Activated B cell treated with CpG ODN at 0.5 μM for 24 hours (primary cell): ENCODE measurements around the gene NDUFAF8. TPM values are rescaled to one million over a fixed set of nuclear protein-coding genes. Genes with fewer than 3 reads are reported as not detected.

ENCODE experiments used
- ATAC-seq: fragments of 200-7000 bp; cut with Tn5 transposase; one replicate; pipeline ENCODE4 v1.10.0; 2021; ENCODE audit warnings: low read depth, mild to moderate bottlenecking, moderate library complexity
- CTCF ChIA-PET: fragments of 350-600 bp; sonication (Branson Sonifier 250); formaldehyde crosslinking; loops from one replicate; lab custom pipeline; 2021; ENCODE audit warnings: antibody characterized with exemption; lab: Charles Lee
- POLR2A ChIA-PET: fragments of 350-600 bp; sonication (Branson Sonifier 250); formaldehyde crosslinking; loops from one replicate; lab custom pipeline; 2021; ENCODE audit warnings: antibody characterized with exemption; lab: Charles Lee
- DNase-seq: peaks from one replicate; pipeline ENCODE4 v3.0.0; 2022
- H3K27ac Mint-ChIP-seq: one replicate; pipeline ENCODE4 v1.8.0; 2020; ENCODE audit warnings: mixed read lengths
- H3K27me3 Mint-ChIP-seq: one replicate; pipeline ENCODE4 v1.8.0; 2021; ENCODE audit warnings: mixed read lengths
- H3K36me3 Mint-ChIP-seq: one replicate; pipeline ENCODE4 v1.8.0; 2021; ENCODE audit warnings: low read depth, mixed read lengths
- H3K4me1 Mint-ChIP-seq: one replicate; pipeline ENCODE4 v1.8.0; 2021; ENCODE audit warnings: mixed read lengths
- H3K4me3 Mint-ChIP-seq: one replicate; pipeline ENCODE4 v1.8.0; 2020; ENCODE audit warnings: mild to moderate bottlenecking, mixed read lengths
- H3K9me3 Mint-ChIP-seq: one replicate; pipeline ENCODE4 v1.8.0; 2020; ENCODE audit warnings: mixed read lengths
- CTCF ChIP-seq: fragments of 200-600 bp; IDR thresholded peaks from one replicate; pipeline ENCODE4 v1.8.0; 2022; ENCODE audit warnings: antibody characterized with exemption, mild to moderate bottlenecking
- intact Hi-C: fragments of 100-400 bp; cut with micrococcal nuclease; formaldehyde crosslinking; loops from one replicate; pipeline ENCODE4 v1.15.1; 2024
- total RNA-seq: library from RNA; stranded (reverse); gene quantifications from 2 replicates; pipeline ENCODE4 v1.2.3, GENCODE V29; 2022

NDUFAF8 gene
- total RNA-seq, 1 donor from 2014 or later = 55.8 TPM

- Mint-ChIP-seq H3K4me3 (no peak overlapping the region), H3K36me3 (peaks cover 31% of the 10 kb centered on the region), H3K27ac (no peak overlapping the region), H3K4me1 (no peaks in the 10 kb centered on the region), H3K27me3 (no peaks in the 10 kb centered on the region), H3K9me3 (no peaks in the 10 kb centered on the region)
- DNase-seq (no peak), ATAC-seq (no peak)
- ChIA-PET POLR2A (no interaction called here), CTCF (no interaction called here)
- intact Hi-C loops = no loop called here
- TF ChIP-seq CTCF = no peak
These were observed 36.8 kb upstream of the NDUFAF8 start for GRCh38 chr17:81202318-81202717.

- Mint-ChIP-seq H3K27me3 (no peaks in the 10 kb centered on the region), H3K36me3 (peaks cover 28% of the 10 kb centered on the region), H3K27ac (no peak overlapping the region), H3K4me3 (no peak overlapping the region), H3K4me1 (peaks cover 4% of the 10 kb centered on the region), H3K9me3 (no peaks in the 10 kb centered on the region)
- intact Hi-C loops = no loop called here
- no peak for TF ChIP-seq CTCF
- ChIA-PET CTCF (no interaction called here), POLR2A (interaction anchor here (0.5 kb wide), 1 partner anchor 670 kb away, joined by 5 read pairs; no protein-coding TSS in a partner anchor)
- no peak for DNase-seq
- no peak for ATAC-seq
These were observed 36.0 kb upstream of the NDUFAF8 start for GRCh38 chr17:81203136-81203535.

DNA sequence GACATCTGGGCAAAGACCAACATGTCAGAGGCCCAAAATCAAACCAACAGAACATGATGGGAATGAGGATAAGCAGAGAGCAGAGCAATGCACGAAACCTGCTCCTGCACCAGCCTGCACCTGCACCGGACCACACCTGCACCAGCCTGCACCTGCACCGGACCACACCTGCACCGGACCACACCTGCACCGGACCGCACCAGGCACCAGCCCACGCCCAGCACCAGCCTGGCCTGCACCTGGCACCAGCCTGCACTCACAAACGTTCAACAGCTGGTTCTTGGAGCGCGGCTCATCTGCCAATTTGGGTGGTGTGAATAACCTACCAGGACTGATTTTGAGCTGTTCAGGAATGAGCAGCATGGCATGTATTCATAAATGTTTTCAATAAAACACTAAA, 34.5 kb upstream of the NDUFAF8 start:
- no peak overlapping the region for H3K27ac Mint-ChIP-seq
- TF ChIP-seq CTCF = no peak
- POLR2A ChIA-PET = no interaction called here

DNA sequence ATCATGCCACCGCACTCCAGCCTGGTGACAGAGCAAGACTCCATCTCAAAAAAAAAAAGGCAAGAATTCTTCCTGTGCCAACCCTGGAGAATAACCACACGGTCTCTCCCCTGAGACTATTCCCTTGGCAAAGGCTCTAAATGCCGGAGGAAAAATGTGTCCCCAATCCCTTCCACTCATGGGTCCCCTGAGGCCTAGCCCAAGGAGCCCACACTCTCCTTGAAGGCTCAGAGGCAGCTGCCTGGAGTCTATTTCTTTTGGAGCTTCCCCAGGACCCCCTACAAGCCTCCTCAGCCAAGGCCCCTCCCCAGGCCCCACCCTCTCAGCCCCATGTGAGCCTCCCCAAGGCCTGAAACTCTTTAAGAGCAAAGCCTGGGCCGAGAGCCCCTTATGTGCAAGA, 33.0 kb upstream of the NDUFAF8 start:
- peaks cover 4% of the 10 kb centered on the region for H3K4me1 Mint-ChIP-seq
- TF ChIP-seq CTCF = no peak
- H3K27me3 Mint-ChIP-seq = no peaks in the 10 kb centered on the region
- intact Hi-C loops = no loop called here
- H3K27ac Mint-ChIP-seq = no peak overlapping the region
- DNase-seq = no peak
- H3K9me3 Mint-ChIP-seq = no peaks in the 10 kb centered on the region
- POLR2A ChIA-PET = interaction anchor here (0.7 kb wide), 1 partner anchor 33 kb away, joined by 3 read pairs; no protein-coding TSS in a partner anchor
- H3K4me3 Mint-ChIP-seq = no peak overlapping the region
- CTCF ChIA-PET = no interaction called here
- peaks cover 27% of the 10 kb centered on the region for H3K36me3 Mint-ChIP-seq
- no peak for ATAC-seq

More for the DNA sequence above, 34.5 kb upstream of the NDUFAF8 start:
- DNase-seq = no peak
- intact Hi-C loops = no loop called here
- no peak overlapping the region for H3K4me3 Mint-ChIP-seq
- CTCF ChIA-PET = no interaction called here
- H3K27me3 Mint-ChIP-seq = no peaks in the 10 kb centered on the region
- ATAC-seq = no peak
- H3K9me3 Mint-ChIP-seq = no peaks in the 10 kb centered on the region
- H3K36me3 Mint-ChIP-seq = peaks cover 28% of the 10 kb centered on the region
- peaks cover 4% of the 10 kb centered on the region for H3K4me1 Mint-ChIP-seq

- no peak overlapping the region for H3K27ac Mint-ChIP-seq
- intact Hi-C loops = no loop called here
- no peak for TF ChIP-seq CTCF
- CTCF ChIA-PET = no interaction called here
- peaks cover 4% of the 10 kb centered on the region for H3K4me1 Mint-ChIP-seq
- H3K27me3 Mint-ChIP-seq = no peaks in the 10 kb centered on the region
- peaks cover 25% of the 10 kb centered on the region for H3K36me3 Mint-ChIP-seq
- DNase-seq = no peak
- no peaks in the 10 kb centered on the region for H3K9me3 Mint-ChIP-seq
- ATAC-seq = no peak
- POLR2A ChIA-PET = no interaction called here
- no peak overlapping the region for H3K4me3 Mint-ChIP-seq
These were observed 32.5 kb upstream of the NDUFAF8 start for GRCh38 chr17:81206657-81207056.
